ENCODE measurements around the gene CUL7. TPM values are rescaled to one million over a fixed set of nuclear protein-coding genes. Genes with fewer than 3 reads are reported as not detected.

Gene CUL7
- total RNA-seq, 4 donors from 2014 or later, result 6.4 to 65.1 (median 18.9) TPM

- Histone ChIP-seq H3K27me3 (no peaks in the 10 kb centered on the region), H3K9me3 (no peaks in the 10 kb centered on the region), H3K4me3 (no peak overlapping the region), H3K36me3 (no peaks in the 10 kb centered on the region), H3K27ac (peak overlapping the region; percentile 73 to 77), H3K4me1 (peaks cover 0 to 17% of the 10 kb centered on the region in 2 donors)
- intact Hi-C loops (cut with DNase I; ENCODE audit: low total_unique reads), result no loop called here
- no peak for DNase-seq
- no peak for TF ChIP-seq CTCF (IDR thresholded peaks at IDR 0.05)
- no peak for TF ChIP-seq POLR2A (IDR thresholded peaks at IDR 0.05)
Measured at GRCh38 chr6:43095939-43096338, 42.3 kb upstream of the CUL7 start.

GRCh38 chr6:43093436-43094289, 40.0 kb upstream of the CUL7 start:
- Histone ChIP-seq H3K9me3 (no peaks in the 10 kb centered on the region), H3K27me3 (no peaks in the 10 kb centered on the region), H3K4me1 (peaks cover 0 to 22% of the 10 kb centered on the region in 2 donors), H3K4me3 (peak overlapping the region; percentile 9 to 15), H3K36me3 (no peaks in the 10 kb centered on the region), H3K27ac (peak overlapping the region; percentile 76 to 83)
- TF ChIP-seq CTCF (IDR thresholded peaks at IDR 0.05), result peak in 1 of 4 experiments; percentile 8
- peak in 1 of 2 donors; percentile 26 for TF ChIP-seq POLR2A (IDR thresholded peaks at IDR 0.05)
- intact Hi-C loops (cut with DNase I; ENCODE audit: low total_unique reads), result no loop called here
- peak; percentile 59 to 75 for DNase-seq

- H3K4me3 ChIP-seq, result no peak overlapping the region
- H3K4me1 ChIP-seq, result peaks cover 0 to 22% of the 10 kb centered on the region in 2 donors
- no peaks in the 10 kb centered on the region for H3K27me3 ChIP-seq
- intact Hi-C loops (cut with DNase I; ENCODE audit: low total_unique reads), result no loop called here
- H3K9me3 ChIP-seq, result no peaks in the 10 kb centered on the region
- no peak for DNase-seq
- no peak for TF ChIP-seq CTCF (IDR thresholded peaks at IDR 0.05)
- TF ChIP-seq POLR2A (IDR thresholded peaks at IDR 0.05), result no peak
- no peaks in the 10 kb centered on the region for H3K36me3 ChIP-seq
- peak overlapping the region; percentile 83 for H3K27ac ChIP-seq
Measured at GRCh38 chr6:43092635-43093034, 39.0 kb upstream of the CUL7 start.

- no peak overlapping the region for H3K4me3 ChIP-seq
- H3K4me1 ChIP-seq, result peaks cover 0 to 13% of the 10 kb centered on the region in 2 donors
- no peaks in the 10 kb centered on the region for H3K36me3 ChIP-seq
- H3K27ac ChIP-seq, result peak overlapping the region; percentile 83
- no peak for TF ChIP-seq POLR2A (IDR thresholded peaks at IDR 0.05)
- TF ChIP-seq CTCF (IDR thresholded peaks at IDR 0.05), result no peak
- DNase-seq, result no peak
- intact Hi-C loops (cut with DNase I; ENCODE audit: low total_unique reads), result no loop called here
- H3K9me3 ChIP-seq, result no peaks in the 10 kb centered on the region
- H3K27me3 ChIP-seq, result no peaks in the 10 kb centered on the region
Measured at GRCh38 chr6:43091436-43091991, 37.9 kb upstream of the CUL7 start.

- peak overlapping the region; percentile 83 for H3K27ac ChIP-seq
Measured at GRCh38 chr6:43091020-43091419, 37.4 kb upstream of the CUL7 start.

More at GRCh38 chr6:43091020-43091419, 37.4 kb upstream of the CUL7 start:
- Histone ChIP-seq H3K36me3 (no peaks in the 10 kb centered on the region), H3K9me3 (no peaks in the 10 kb centered on the region), H3K4me1 (peaks cover 0 to 8% of the 10 kb centered on the region in 2 donors), H3K27me3 (no peaks in the 10 kb centered on the region), H3K4me3 (no peak overlapping the region)
- no peak for TF ChIP-seq POLR2A (IDR thresholded peaks at IDR 0.05)
- no peak for TF ChIP-seq CTCF (IDR thresholded peaks at IDR 0.05)
- intact Hi-C loops (cut with DNase I; ENCODE audit: low total_unique reads), result no loop called here
- DNase-seq, result no peak
